GM12874 (cell line): ENCODE results near the gene LRRC59.

Source experiments
- TF ChIP-seq, protein P1 (sequence below): IDR thresholded peaks from 2 replicates; pipeline ENCODE4 v1.5.1; 2011; ENCODE audit warnings: low read depth, mild to moderate bottlenecking, control low read depth, low read length, moderate library complexity; ENCODE audit not compliant: insufficient read depth

Gene LRRC59

DNA sequence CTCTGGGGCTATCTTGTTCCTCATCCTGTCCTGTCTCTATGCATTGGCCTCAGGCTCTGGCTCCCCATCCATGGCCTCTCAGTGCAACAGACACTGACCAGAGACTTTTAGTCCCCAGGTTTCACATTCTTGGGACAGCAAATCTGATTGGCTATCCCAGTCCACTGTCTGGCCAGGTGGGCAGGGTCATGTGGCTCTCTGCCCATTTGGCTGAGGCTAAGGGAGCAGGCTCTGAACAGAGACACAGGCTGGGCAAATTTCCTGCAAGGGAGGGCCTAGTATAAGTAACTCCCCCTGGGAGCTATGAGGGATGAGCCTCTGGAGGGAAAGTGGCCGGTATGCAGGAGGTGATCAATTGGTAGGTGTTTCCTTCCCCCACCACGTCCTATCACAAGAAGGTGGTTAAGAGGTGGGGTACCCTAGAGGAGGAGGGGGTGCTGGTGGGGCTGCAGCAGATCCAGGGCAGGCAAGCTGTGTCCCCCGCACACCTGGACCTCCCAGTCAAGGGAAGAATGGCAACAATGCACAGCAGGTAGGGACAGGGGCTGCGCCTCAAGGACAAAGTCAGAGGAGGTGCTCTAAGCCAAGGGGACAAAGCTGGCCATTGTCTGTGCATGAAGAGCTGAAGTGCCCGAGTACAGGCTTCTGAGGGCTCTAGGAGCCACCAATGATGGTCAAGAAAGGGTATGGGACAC is 38.2 kb downstream of the LRRC59 start:
- TF ChIP-seq, protein P1, sequence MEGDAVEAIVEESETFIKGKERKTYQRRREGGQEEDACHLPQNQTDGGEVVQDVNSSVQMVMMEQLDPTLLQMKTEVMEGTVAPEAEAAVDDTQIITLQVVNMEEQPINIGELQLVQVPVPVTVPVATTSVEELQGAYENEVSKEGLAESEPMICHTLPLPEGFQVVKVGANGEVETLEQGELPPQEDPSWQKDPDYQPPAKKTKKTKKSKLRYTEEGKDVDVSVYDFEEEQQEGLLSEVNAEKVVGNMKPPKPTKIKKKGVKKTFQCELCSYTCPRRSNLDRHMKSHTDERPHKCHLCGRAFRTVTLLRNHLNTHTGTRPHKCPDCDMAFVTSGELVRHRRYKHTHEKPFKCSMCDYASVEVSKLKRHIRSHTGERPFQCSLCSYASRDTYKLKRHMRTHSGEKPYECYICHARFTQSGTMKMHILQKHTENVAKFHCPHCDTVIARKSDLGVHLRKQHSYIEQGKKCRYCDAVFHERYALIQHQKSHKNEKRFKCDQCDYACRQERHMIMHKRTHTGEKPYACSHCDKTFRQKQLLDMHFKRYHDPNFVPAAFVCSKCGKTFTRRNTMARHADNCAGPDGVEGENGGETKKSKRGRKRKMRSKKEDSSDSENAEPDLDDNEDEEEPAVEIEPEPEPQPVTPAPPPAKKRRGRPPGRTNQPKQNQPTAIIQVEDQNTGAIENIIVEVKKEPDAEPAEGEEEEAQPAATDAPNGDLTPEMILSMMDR: no peak

DNA sequence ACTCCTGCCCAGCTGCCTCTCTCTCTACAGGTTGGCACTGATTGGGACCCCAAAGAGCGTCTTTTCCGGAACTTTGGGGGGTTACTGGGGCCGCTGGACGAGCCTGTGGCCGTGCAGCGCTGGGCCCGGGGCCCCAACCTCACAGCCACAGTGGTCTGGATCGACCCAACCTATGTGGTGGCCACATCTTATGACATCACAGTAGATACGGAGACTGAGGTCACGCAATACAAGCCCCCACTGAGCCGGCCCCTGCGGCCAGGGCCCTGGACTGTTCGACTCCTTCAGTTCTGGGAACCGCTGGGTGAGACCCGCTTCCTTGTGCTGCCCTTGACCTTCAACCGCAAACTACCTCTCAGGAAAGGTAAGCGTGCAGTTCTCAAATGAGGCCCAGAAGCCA is 39.1 kb downstream of the LRRC59 start:
- TF ChIP-seq, protein P1: no peak

DNA sequence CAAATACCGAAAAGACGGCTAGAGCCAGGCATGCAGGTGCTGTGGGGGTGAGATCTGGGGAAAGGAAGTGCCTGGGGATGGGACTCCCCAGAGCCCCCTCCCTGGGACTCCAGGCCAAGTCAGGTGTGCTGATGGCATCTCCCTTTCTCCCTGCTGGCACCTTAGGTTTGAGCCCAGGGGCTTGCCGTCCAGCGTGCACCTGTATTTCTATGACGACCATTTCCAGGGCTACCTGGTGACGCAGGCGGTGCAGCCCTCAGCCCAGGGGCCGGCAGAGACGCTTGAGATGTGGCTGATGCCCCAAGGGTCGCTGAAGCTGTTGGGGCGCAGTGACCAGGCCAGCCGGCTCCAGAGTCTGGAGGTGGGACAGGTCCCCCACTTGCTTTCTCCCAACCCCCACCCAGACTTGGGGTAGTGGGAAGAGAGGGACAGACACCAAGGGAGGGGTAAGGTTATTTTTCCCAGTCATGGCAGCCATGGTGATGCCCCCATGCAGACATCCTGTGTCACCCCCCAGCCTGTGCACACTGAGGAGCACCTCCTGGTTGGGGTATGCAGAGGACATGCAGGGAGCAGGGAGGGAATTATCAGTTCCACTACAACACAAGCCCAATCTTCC is 40.3 kb downstream of the LRRC59 start:
- TF ChIP-seq, protein P1: no peak

DNA sequence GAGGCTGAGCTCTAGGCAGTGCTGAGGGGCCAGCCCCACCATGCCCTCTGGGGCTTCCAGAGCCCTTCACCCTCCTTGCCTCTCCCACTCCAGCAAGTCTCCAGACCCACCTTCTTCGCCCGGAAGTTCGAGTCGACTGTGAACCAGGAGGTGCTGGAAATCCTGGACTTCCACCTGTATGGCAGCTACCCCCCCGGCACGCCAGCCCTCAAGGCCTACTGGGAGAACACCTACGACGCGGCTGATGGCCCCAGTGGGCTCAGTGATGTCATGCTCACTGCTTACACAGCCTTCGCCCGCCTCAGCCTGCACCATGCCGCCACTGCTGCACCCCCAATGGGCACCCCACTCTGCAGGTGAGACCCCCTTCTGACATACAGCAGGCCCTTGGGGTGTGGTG is 40.9 kb downstream of the LRRC59 start:
- TF ChIP-seq, protein P1: no peak

DNA sequence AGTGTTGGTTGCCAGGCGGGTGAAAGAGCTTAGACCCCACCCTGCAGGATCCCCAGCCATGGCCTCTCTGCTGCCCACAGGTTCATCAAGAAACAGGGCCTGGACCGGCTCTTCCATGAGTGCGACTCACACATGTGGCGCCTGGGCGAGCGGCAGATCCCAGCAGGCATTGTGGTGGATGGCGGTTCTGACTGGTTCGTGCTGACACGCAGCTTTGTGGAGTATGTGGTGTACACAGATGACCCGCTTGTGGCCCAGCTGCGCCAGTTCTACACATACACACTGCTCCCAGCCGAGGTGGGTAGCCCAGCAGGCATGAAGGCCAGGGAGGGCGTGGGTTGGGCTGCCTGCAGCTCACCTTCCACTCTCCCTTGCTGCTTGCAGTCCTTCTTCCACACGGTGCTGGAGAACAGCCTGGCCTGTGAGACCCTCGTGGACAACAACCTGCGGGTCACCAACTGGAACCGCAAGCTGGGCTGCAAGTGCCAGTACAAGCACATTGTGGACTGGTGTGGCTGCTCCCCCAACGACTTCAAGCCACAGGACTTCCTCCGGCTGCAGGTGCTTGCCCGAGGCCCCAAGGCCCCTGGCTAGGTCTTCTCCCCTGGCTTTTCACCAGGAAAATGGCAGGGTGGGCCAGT is 41.5 kb downstream of the LRRC59 start:
- TF ChIP-seq, protein P1: no peak

DNA sequence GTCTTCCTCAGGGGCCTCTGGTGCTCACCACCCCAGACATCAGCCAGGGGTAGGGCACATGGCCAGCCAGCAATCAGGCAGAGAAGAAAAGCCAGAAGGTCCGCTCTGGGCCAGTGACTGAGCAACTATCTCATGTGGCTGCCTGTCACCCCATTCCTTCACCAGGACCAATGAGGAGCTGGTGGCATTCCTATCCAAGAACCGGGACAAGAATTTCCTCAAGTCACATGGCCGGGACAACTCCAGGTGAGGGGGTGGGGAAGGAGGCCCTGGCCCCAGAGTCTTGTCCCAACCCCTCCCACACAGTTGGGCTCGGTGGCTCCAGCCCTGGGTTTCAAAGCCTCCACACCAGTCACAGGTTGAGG is 42.0 kb downstream of the LRRC59 start:
- TF ChIP-seq, protein P1: no peak

DNA sequence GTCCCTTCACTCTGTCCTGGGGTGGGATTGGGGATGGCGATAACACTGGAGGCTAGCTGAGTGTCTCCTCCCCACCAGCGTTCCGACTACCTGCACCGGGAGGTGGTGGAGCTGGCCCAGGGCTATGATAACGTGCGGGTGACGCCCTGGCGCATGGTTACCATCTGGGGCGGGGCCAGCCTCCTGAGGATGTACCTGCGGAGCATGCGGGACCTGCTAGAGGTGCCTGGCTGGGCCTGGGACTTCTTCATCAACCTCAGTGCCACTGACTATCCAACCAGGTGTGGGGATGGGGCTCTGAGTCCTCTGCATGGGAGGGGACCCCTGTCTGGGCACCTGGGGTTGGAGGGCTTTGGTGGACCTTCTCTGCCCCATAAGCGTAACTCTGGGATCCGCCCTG is 42.5 kb downstream of the LRRC59 start:
- TF ChIP-seq, protein P1: no peak
